Right ventricle myocardium superior (tissue), 1 donor: Measurements from ENCODE around the gene ANO4. TPM values are rescaled to one million over a fixed set of nuclear protein-coding genes. Genes with fewer than 3 reads are reported as not detected.
"Not testable (repeated sequence)": the region's sequence is repeated elsewhere in the genome, so short reads cannot be mapped to it uniquely, and the experiment has no call there.

Source experiments
- ATAC-seq: fragments of 200-7000 bp; cut with Tn5 transposase; one replicate; pipeline ENCODE4 v1.9.1; 2020; ENCODE audit warnings: mild to moderate bottlenecking; ENCODE audit not compliant: poor library complexity
- DNase-seq: peaks from one replicate; pipeline ENCODE4 v3.0.0-alpha.2; 2020
- intact Hi-C: fragments of 100-400 bp; cut with DNase I; formaldehyde crosslinking; loops from one replicate; pipeline ENCODE4 v1.11.2; 2022
- total RNA-seq: library from RNA; stranded (reverse); fragmentation: NEBNext Ultra II Directional; extraction: Animal tissue kit (Norgen Biotek cat#: 25700); gene quantifications from one replicate; pipeline ENCODE4 v1.2.1, GENCODE V29; 2021
- donor health status: DM: no; HTN: yes; CAD: no; lungs with severe emphysema.

ANO4 gene
- total RNA-seq, 1 donor from 2014 or later, result not detected

- DNase-seq (no peak), ATAC-seq (no peak)
- intact Hi-C loops, result no loop called here
Observed at GRCh38 chr12:100970894-100971293, 176.3 kb downstream of the ANO4 start.

GRCh38 chr12:100972121-100972520 is 177.5 kb downstream of the ANO4 start:
- DNase-seq, result no peak
- intact Hi-C loops, result no loop called here
- no peak for ATAC-seq

- intact Hi-C loops, result no loop called here
- ATAC-seq (no peak), DNase-seq (no peak)
Observed at GRCh38 chr12:100974341-100974740, 179.8 kb downstream of the ANO4 start.

GRCh38 chr12:100974747-100975146 is 180.2 kb downstream of the ANO4 start:
- no peak for DNase-seq
- ATAC-seq, result no peak
- intact Hi-C loops, result no loop called here

GRCh38 chr12:100976735-100977134 is 182.2 kb downstream of the ANO4 start:
- no peak for ATAC-seq
- DNase-seq, result no peak
- intact Hi-C loops, result no loop called here

- ATAC-seq, result no peak
- intact Hi-C loops, result no loop called here
- no peak for DNase-seq
Observed at GRCh38 chr12:100980856-100981255, 186.3 kb downstream of the ANO4 start.

- DNase-seq, result no peak
- intact Hi-C loops, result no loop called here
Observed at GRCh38 chr12:100982511-100983183, 188.1 kb downstream of the ANO4 start.

GRCh38 chr12:100984796-100985195 is 190.2 kb downstream of the ANO4 start:
- ATAC-seq, result no peak
- no peak for DNase-seq
- intact Hi-C loops, result no loop called here

More at GRCh38 chr12:100982511-100983183, 188.1 kb downstream of the ANO4 start:
- ATAC-seq, result no peak

- intact Hi-C loops, result no loop called here
- DNase-seq, result no peak
- ATAC-seq, result no peak
Observed at GRCh38 chr12:100986595-100987547, 192.3 kb downstream of the ANO4 start.

- intact Hi-C loops, result no loop called here
- ATAC-seq (no peak), DNase-seq (no peak)
Observed at GRCh38 chr12:100987552-100988521, 193.3 kb downstream of the ANO4 start.

- intact Hi-C loops, ATAC-seq, DNase-seq: not testable (repeated sequence)
Observed at GRCh38 chr12:100989509-100989908, 194.9 kb downstream of the ANO4 start.

GRCh38 chr12:100991102-100991501 is 196.5 kb downstream of the ANO4 start:
- ATAC-seq, result no peak
- intact Hi-C loops, result no loop called here
- DNase-seq, result no peak

- no peak for ATAC-seq
- intact Hi-C loops, result no loop called here
- DNase-seq, result no peak
Observed at GRCh38 chr12:100992194-100992593, 197.6 kb downstream of the ANO4 start.

GRCh38 chr12:100993916-100994450 is 199.4 kb downstream of the ANO4 start:
- no peak for ATAC-seq

GRCh38 chr12:100995201-100995600 is 200.6 kb downstream of the ANO4 start:
- intact Hi-C loops, result no loop called here
- no peak for ATAC-seq
- DNase-seq, result no peak

More at GRCh38 chr12:100993916-100994450, 199.4 kb downstream of the ANO4 start:
- no peak for DNase-seq
- intact Hi-C loops, result no loop called here

GRCh38 chr12:100995771-100996170 is 201.2 kb downstream of the ANO4 start:
- intact Hi-C loops, result no loop called here
- no peak for ATAC-seq

GRCh38 chr12:101001669-101002068 is 207.1 kb downstream of the ANO4 start:
- intact Hi-C loops, result no loop called here
- ATAC-seq (no peak), DNase-seq (no peak)

More at GRCh38 chr12:100995771-100996170, 201.2 kb downstream of the ANO4 start:
- DNase-seq, result no peak

- intact Hi-C loops, result no loop called here
- DNase-seq, result no peak
- no peak for ATAC-seq
Observed at GRCh38 chr12:101002696-101003419, 208.3 kb downstream of the ANO4 start.
